MCF 10A (cell line): ENCODE data around the gene ARHGAP15. TPM values are rescaled to one million over a fixed set of nuclear protein-coding genes. Genes with fewer than 3 reads are reported as not detected.

Experiments
- BruUV-seq: library from RNA; stranded (reverse); fragments of 400-500 nt; replicated peaks from 2 replicates; lab custom pipeline; 2021; lab: Mats Ljungman, UMichigan
- CTCF ChIA-PET: fragments of 300-600 bp; sonication (Branson Sonifier 250); formaldehyde crosslinking; extraction: SDS; loops from one replicate; lab custom pipeline; 2021; ENCODE audit warnings: antibody characterized with exemption, inconsistent platforms; lab: Yijun Ruan, JAX
- POLR2A ChIA-PET: fragments of 300-600, 350-650 bp; sonication (Branson Sonifier 250); formaldehyde crosslinking; extraction: SDS; loops from one replicate; lab custom pipeline; 2020; ENCODE audit warnings: antibody characterized with exemption, inconsistent platforms; lab: Yijun Ruan, JAX
- DNase-seq: peaks from one replicate; pipeline ENCODE4 v3.0.0-alpha.2; 2018; ENCODE audit not compliant: unreplicated experiment
- H3K27ac Mint-ChIP-seq: one replicate; pipeline ENCODE4 v1.8.0; 2022; ENCODE audit warnings: mild to moderate bottlenecking, low read depth, mixed read lengths; ENCODE audit not compliant: unreplicated experiment
- H3K27me3 Mint-ChIP-seq: one replicate; pipeline ENCODE4 v1.8.0; 2022; ENCODE audit warnings: mixed read lengths; ENCODE audit not compliant: insufficient read depth, unreplicated experiment
- H3K36me3 Mint-ChIP-seq: one replicate; pipeline ENCODE4 v1.8.0; 2022; ENCODE audit warnings: mild to moderate bottlenecking, moderate library complexity, mixed read lengths; ENCODE audit not compliant: insufficient read depth, unreplicated experiment
- H3K4me1 Mint-ChIP-seq: one replicate; pipeline ENCODE4 v1.8.0; 2022; ENCODE audit warnings: mixed read lengths; ENCODE audit not compliant: insufficient read depth, unreplicated experiment
- H3K4me3 Mint-ChIP-seq: one replicate; pipeline ENCODE4 v1.8.0; 2022; ENCODE audit warnings: mild to moderate bottlenecking, moderate library complexity, mixed read lengths; ENCODE audit not compliant: unreplicated experiment
- H3K9me3 Mint-ChIP-seq: one replicate; pipeline ENCODE4 v1.8.0; 2022; ENCODE audit warnings: mixed read lengths; ENCODE audit not compliant: unreplicated experiment
- CTCF ChIP-seq: fragments of 200-600 bp; IDR thresholded peaks from one replicate; pipeline ENCODE4 v1.8.0; 2022; ENCODE audit warnings: antibody characterized with exemption, mild to moderate bottlenecking; ENCODE audit not compliant: unreplicated experiment
- intact Hi-C: fragments of 100-400 bp; cut with micrococcal nuclease; formaldehyde crosslinking; loops from 2 replicates; pipeline ENCODE4 v1.14.1; 2022
- total RNA-seq: library from RNA; stranded (reverse); gene quantifications from 2 replicates; pipeline ENCODE4 v1.2.3, GENCODE V29; 2022

ARHGAP15 gene
- total RNA-seq, 1 experiment from 2014 or later: not detected

GRCh38 chr2:143741205-143741604, 612.0 kb downstream of the ARHGAP15 start:
- no peak overlapping the region for H3K4me3 Mint-ChIP-seq
- H3K27ac Mint-ChIP-seq: no peak overlapping the region
- no peaks in the 10 kb centered on the region for H3K27me3 Mint-ChIP-seq
- DNase-seq: no peak
- no peaks in the 10 kb centered on the region for H3K4me1 Mint-ChIP-seq
- ChIA-PET CTCF (interaction anchor here (0.6 to 0.9 kb wide), 2 partner anchors 15 to 60 kb away, joined by 3 to 6 read pairs; no protein-coding TSS in a partner anchor), POLR2A (no interaction called here)
- no TSS peak for BruUV-seq
- intact Hi-C loops: no loop called here
- peaks cover 6% of the 10 kb centered on the region for H3K36me3 Mint-ChIP-seq
- no peak for TF ChIP-seq CTCF
- no peaks in the 10 kb centered on the region for H3K9me3 Mint-ChIP-seq

- intact Hi-C loops: no loop called here
- Mint-ChIP-seq H3K27ac (no peak overlapping the region), H3K9me3 (no peaks in the 10 kb centered on the region), H3K4me3 (no peak overlapping the region), H3K27me3 (no peaks in the 10 kb centered on the region), H3K36me3 (peaks cover 6% of the 10 kb centered on the region), H3K4me1 (no peaks in the 10 kb centered on the region)
- ChIA-PET CTCF (interaction anchor here (0.6 to 1.1 kb wide), 3 partner anchors 56 to 1328 kb away, joined by 3 read pairs; no protein-coding TSS in a partner anchor), POLR2A (no interaction called here)
- TF ChIP-seq CTCF: no peak
- DNase-seq: no peak
- no TSS peak for BruUV-seq
Observed at GRCh38 chr2:143742581-143742980, 613.4 kb downstream of the ARHGAP15 start.

- no peak for DNase-seq
- CTCF ChIA-PET: interaction anchor here (0.9 kb wide), 1 partner anchor 352 kb away, joined by 3 read pairs; no protein-coding TSS in a partner anchor
- BruUV-seq: no TSS peak
- H3K4me1 Mint-ChIP-seq: no peaks in the 10 kb centered on the region
- no peaks in the 10 kb centered on the region for H3K27me3 Mint-ChIP-seq
- POLR2A ChIA-PET: no interaction called here
- H3K27ac Mint-ChIP-seq: no peak overlapping the region
- intact Hi-C loops: no loop called here
- no peak for TF ChIP-seq CTCF
- no peaks in the 10 kb centered on the region for H3K9me3 Mint-ChIP-seq
- H3K4me3 Mint-ChIP-seq: no peak overlapping the region
- peaks cover 6% of the 10 kb centered on the region for H3K36me3 Mint-ChIP-seq
Observed at GRCh38 chr2:143744114-143744513, 614.9 kb downstream of the ARHGAP15 start.

GRCh38 chr2:143745060-143745459, 615.8 kb downstream of the ARHGAP15 start:
- Mint-ChIP-seq H3K4me1 (no peaks in the 10 kb centered on the region), H3K27ac (no peak overlapping the region), H3K36me3 (peaks cover 6% of the 10 kb centered on the region), H3K9me3 (no peaks in the 10 kb centered on the region), H3K27me3 (no peaks in the 10 kb centered on the region), H3K4me3 (no peak overlapping the region)
- DNase-seq: no peak
- BruUV-seq: no TSS peak
- intact Hi-C loops: no loop called here
- TF ChIP-seq CTCF: no peak
- ChIA-PET POLR2A (no interaction called here), CTCF (no interaction called here)
